GM21825 (cell line): ENCODE measurements around the gene TAF4B.
"Not testable (repeated sequence)": the region's sequence is repeated elsewhere in the genome, so short reads cannot be mapped to it uniquely, and the experiment has no call there.

ENCODE experiments used
- ATAC-seq: cut with Tn5 transposase; IDR thresholded peaks from one replicate; pipeline ENCODE4 v1.9.1; 2021; ENCODE audit warnings: mild to moderate bottlenecking, moderate library complexity; ENCODE audit not compliant: unreplicated experiment

TAF4B gene

DNA sequence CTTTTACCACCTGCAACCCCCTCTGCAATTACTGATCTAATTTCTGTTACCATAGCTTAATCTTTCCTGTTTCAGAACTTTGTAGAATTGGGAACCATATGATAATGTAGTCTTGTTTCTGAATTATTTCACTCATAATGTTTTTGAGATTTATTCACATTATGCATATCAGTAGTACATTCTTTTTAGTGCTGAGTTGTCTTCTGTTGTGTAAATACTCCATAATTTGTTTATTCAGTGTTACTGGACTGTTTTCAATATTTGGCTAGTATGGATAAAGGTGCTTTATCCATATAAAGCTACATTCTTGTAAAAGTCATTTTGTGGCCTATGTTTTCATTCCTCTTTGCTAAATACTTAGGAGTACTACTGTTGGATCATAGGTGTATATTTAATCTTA, 152.5 kb downstream of the TAF4B start:
- ATAC-seq: no peak

DNA sequence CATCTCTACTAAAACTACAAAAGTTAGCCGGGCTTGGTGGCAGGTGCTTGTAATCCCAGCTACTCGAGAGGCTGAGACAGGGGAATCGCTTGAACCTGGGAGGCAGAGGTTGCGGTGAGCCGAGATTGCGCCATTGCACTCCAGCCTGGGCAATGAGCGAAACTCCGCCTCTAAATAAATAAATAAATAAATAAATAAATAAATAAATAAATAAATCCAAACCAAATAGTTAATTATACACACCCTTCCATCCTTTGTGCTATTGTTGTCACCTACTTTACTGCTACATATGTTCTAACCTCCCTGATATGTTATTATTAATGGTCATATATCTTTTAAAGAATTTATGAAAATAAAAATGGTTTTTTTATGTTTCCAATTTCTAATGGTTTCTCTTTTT, 155.3 kb downstream of the TAF4B start:
- ATAC-seq: not testable (repeated sequence)

DNA sequence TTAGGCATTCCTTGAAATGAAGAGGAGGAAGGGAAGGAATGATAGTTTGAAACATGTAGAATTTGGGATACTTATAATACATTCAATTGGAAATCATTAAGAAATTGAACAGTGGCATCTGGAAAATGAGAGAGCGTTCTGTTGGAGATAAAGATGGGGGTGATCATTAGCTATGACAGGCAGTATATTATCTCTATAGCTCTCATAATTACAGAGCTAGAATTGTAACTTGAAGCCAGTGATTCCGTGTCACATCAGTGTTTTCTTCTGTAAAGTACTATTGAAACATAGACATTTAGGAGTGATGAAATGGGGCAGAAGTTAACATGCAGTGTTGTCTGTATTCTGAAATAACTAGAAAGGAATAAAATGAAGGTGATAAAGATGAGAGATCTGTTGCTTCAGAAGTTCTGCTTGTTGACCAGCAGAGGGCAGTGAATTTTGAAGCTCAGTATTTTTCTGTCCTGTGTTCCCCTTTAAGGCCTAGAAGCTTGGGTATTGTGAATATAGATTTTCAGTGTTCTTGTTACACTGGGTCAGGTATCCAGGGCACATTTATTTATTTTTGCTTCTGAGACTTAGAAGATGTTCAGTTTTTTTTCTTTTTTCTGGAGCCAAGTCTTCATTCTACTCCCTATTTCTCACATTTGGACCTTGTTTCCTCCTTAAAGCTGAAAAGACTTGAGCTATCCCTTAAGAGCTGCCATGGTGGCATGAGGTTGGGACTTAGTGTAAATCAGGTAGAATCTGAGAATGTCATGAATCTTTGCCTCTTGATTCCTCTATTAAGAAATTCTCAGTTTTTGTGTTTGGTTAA, 157.4 kb downstream of the TAF4B start:
- peak; percentile 77 for ATAC-seq

DNA sequence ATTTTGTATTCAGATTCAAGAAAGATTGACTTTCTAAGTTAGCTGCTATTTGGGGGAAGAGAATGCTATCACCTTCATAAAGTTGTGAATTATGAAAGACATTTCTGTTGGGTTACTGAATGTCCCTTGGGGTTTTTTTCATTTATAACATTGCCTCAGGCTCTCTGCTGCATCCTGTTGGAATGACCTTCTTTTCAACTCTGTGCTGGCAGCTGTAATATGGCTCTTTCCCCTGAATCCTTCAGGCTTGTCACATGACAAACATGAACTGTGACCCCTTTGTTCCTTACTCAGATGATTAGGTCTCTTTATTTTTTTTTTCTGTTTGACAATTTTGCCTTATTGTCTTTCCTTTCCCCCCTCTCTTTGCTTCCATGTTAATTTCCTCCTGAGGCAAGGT, 159.8 kb downstream of the TAF4B start:
- no peak for ATAC-seq

DNA sequence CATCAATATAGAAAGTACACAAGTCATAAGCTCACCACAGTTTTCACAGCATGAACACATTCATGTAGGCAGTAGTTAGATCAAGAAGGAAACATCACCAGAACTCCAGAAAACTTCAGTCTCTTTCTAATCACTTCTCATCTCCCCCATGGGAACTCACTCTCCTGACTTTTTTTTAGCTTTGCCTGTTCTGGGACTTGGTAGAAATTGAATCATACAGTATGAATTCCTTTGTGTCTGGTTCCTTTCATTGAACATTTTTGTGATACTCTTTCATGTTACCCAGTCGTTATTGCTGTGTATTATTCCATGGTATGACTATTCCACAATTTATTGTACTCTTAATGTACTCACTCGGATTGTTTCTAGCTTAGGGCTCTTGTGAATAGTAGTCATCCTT, 160.2 kb downstream of the TAF4B start:
- no peak for ATAC-seq

DNA sequence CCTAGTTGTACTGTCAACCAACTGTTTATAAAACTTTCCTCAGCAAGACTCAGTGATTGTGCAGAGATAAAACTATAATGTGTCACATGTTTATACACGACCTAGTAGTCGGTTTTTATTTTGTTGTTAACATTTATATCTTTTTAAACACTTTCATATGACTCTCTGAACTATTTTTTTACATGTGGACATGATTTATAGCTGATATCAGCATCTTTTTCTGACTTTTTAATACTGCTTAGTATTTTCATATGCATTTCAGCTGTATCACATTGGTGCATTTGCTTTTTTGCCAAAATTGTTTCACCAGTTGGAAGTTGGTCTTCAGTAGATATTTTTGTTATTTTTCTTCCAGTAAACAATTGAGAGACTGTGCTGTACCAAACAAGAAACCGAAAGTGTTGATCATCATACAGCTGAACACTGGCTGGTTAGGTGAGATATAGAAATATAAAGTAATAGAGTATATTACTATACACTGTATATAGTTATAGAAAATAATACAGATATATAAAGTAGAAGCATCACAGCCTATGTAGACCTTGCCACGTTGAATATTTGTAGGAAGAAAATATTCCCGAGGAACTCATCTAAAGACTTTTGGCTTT, 167.9 kb downstream of the TAF4B start:
- ATAC-seq: no peak

DNA sequence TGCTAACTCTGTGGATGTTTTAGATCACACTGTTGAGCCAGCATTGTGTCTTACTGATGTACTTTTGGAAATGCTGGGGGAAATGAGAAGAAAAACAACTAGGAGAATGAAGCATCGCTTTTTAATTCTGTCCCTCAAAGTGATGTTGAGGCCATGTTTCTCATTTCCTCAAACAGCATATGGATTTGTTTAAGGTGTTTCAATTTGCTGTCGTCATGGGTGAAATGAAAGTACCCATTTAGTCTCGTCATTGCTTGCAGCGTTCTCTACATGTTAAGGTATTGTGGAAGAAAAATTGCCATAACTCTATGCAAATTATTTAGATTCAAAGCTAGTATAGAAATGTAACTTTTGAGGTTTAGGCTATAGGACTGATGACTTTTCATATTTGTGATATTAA, 170.8 kb downstream of the TAF4B start:
- ATAC-seq: peak; percentile 60

DNA sequence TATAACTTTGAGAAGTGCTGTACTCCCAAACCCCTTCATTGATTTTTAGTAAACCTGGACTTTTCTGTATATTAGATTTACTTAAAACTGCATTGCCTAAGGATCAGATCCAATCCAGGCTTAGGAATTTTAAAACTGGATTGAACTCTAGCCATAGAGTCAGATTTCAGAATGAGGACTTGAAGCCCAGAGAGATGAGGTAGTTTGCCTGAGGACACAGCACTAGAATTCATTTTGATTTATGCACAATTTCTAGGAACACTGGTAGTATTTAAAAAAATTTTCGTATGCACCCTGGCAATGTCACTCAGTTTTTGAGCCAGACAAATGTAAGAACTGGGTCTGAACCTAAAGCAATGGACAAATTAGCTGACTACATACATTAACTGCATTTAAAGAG, 177.2 kb downstream of the TAF4B start:
- ATAC-seq: no peak

DNA sequence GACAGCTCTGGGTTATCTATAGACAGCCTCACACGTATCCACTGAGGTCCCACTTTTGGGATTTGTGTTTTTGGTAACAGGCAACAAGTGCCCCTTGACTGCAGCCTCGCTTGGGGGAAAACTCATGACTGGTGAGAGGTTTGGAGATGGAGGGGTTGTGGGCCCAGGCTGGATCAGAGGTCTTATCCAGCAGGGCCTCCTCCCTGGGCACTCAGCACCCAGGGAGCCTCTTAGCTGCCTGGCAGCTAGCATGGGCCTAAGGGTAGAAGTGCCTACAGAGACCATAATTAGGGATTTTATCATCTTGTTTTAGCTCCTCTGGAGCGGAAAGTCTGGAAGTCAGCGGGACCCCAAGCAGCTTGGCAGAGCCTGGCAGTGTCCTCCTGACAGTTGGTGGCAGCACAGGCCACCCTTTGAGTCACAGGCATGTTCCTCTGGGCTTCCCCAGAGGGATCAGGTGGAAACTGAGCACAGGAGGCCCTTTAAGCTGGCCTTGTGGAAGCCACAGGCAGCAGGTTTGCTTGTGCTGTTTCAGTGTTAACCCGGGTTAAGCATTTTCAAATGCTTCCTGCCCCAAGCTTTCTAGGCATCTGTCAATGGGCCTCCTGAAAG, 179.1 kb downstream of the TAF4B start:
- peak; percentile 94 for ATAC-seq

DNA sequence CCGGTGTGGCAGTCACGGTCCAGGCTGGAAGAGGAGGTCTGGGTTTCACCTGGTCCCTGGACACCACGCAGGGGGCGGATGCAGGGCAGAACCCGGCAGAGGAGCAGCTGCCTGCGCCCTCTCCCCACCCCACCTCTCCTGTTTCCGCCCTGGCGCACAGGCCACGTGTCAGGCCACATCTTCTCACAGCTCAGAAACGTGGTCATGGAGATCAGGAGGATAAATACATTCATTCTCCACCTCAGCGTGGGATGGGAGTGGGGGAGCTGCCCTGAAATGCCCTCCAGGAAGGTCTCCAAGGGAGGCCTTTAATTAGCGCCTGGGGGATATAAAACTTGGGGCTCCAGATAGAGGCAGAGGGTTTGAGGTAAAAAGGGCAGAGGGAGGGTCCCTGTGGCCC, 180.1 kb downstream of the TAF4B start:
- ATAC-seq: no peak

DNA sequence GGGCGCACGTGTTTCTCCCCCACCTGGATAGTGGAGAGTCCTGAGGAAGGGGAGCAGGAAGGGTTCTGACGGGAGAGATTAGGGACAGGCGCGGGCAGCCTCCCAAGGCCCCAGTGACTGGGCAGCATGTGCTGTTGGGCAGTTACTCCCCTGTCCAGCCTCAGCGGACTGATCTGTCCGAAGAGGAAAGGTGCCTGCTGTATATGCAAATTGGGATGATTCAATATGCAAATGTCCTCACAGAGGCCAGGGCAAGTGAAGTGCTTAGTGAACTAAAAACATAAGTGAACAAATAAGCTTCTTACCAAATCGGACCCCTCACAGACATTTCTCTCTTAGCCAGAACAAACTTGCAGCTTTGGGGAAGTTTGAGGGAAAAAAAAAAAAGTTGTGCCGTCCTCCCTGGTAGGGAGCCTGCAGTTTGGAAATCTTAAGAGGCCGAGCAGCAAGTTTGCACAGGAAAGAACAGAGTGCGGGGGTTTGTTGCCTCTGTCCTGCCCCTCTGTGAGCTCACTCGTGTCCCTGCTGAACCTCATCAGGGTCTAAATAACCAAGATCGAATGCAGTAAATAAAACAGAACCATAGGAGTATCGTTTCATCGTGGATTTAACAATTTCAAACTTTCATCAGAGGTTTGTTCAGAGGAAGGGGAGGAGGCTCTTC, 180.7 kb downstream of the TAF4B start:
- ATAC-seq: no peak

DNA sequence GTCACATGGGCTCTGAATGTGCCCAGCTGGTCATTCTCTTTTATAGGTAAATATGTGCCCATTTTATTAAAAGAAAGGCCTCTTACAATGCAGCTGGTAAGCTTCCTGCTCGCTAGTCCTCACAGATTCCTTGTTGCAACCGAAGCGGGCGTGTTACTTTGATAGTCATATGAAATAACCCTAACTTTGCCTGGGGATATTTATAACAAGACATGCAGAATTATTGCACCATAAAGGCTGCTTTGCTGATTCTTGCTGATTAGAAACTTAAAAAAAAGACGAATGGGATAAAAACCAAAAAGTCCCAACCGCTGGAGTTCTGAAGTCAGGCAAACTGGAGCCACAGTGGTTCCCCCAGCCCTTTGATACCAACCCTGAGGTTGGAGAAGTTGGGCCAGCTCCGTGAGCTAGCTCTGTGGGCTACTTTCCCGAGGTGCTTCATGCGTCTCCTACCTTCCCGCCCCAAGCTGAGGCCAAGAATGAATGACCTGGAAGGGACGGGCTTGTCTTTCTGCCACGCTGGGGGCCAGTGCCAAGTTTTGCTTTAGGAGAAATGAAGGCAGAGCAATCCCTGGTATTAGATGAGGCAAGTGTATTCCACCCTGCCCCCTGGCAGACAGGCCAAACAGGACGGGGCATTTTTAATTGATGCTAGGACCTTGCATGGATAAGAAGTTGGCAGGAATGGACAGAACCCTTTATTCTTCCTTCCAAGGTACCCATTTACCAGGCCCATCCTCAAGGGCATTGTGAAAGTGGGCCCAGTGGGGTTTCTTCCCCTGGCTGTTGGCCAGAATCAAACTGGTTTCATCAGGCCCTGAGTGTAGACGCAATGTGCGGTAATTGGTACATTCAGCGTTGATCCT, 181.7 kb downstream of the TAF4B start:
- ATAC-seq: no peak

DNA sequence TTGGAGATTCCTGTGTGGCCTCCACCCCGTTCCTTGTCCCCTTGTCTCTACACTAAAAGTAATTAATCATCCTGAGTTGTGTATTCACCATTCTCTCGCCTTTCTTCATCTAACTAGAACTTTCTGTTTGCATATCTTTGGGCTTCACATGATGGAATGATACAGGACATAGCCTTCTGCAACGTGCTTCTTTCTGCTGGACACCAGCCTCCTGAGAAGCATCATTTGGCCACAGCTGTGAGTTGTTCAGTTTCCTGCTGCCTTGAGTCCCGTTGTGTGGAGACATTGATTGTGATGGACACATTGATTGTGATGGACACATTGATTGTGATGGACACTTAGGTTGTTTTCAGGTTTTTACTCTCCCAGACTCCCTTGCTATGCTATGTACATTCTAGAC, 182.8 kb downstream of the TAF4B start:
- no peak for ATAC-seq

DNA sequence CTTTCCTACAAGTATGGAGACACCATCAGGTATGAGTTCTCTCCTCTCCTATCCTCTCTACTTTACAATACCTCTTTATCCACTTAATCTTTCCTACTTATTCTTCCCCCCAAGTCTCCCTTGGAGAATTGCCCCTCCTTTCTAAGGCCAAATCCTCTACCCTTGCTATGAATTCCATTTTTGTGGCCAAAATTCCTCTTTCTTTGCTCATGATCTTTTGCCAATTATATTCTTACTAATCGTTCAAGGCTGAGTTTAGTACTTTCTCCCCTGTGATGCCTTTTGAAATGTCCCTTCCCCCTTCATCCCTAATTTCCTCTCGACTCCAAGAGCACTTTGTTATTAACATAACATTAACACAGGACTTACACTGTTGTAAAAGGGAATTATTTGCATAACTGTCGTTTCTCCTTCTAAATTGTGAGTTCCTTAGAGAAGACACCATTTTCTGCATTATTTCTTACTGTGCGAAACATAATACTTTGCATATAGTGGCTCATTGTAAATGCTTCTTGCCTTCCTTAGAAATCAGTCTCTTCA, 188.7 kb downstream of the TAF4B start:
- ATAC-seq: no peak

DNA sequence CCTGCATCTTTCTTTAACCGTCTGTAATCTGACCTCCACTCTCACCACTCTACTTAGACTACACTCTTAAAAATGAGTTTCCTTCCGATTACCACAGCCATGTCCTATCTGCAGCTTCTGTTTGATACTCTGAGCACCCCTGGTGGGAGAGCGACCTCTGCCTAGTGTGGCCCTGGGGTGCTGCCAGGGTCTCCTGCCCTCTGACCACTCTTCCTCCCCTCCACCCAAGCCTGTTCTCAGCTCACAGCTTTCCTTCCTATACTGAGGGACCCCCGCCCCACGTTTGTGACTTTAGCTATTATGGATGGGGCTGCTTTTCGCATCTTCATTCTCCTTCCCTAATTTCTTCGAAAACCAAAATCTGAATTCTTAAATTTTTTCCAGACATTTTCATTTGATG, 189.4 kb downstream of the TAF4B start:
- ATAC-seq: no peak

DNA sequence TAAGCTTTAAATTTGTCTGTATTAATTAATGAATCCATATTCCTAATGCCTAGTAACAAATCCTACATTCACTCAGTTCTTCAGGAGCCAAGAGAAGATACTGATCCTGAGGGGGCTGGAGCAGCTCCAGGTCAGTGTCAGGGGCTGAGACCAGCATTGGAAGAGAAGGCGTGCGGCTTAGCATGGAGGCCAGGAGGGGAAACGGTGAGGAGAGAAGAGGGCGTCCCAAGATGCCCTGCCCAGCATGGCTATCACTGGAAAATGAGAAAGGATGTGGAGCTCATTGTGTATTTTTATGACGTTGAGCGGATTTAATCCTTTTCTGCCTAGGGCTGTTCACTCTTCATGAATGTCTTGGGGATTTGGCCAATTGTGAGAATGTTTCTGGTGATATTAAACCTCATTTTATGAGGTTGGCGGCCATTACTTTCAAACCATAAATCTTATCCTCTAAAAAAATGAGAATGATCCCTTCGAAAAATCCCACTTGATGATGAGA, 190.5 kb downstream of the TAF4B start:
- ATAC-seq: no peak

DNA sequence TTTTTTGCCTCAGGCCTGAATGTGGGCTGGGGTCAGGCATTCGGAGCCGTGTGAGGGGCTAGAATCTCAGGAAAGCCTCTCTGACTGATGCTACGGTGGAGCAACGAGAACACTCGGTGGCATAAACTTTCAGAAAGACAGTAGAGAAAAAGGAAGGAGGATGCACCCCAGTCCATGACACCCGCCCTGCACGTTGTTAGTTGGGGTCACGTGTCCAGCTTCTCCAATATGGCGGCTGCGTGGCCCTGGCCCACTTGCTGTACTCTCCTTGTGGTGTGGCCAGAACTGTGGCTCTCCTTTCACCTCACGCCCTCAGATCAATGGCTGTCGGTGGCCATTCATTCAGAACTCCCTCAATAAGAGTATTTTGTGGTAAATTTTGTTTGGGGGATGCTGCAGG, 190.9 kb downstream of the TAF4B start:
- no peak for ATAC-seq

DNA sequence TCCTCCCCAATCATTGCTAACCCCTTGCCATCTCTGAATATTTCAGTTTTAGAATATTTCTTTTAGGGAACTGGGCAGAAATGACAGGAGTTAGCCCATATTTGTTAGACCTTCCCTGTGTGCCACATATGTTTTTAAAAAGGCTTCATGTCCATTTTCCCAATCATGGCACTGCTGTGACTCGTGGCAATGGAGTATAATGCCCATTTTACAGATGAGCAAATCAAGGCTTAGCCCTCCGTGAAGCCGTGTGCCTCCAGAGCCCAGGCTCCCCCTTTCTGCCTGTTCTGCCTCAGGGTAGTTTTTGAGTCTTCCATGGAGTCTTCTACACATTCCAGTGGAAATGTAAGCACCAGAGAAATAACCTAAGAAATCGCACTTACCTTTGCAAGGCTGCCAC, 192.0 kb downstream of the TAF4B start:
- no peak for ATAC-seq

DNA sequence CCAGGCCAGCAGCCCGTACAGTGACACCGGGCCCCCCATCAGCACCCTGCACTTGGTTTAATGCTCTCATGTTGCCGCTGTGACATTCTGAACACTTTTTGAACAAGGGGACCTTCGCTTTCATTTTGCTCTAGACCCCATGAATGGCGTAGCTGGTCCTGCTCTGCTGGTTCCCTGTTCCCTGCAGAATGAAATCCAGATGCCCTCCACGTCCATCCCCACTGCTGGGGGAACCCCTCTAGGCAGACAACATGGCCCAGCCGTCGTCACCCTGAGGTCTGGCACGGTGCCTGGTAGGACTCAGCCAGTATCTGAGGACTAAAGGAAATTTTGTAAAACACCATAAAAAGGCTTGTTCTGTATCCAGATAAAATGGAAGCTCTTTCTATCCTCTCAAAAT, 193.5 kb downstream of the TAF4B start:
- no peak for ATAC-seq

DNA sequence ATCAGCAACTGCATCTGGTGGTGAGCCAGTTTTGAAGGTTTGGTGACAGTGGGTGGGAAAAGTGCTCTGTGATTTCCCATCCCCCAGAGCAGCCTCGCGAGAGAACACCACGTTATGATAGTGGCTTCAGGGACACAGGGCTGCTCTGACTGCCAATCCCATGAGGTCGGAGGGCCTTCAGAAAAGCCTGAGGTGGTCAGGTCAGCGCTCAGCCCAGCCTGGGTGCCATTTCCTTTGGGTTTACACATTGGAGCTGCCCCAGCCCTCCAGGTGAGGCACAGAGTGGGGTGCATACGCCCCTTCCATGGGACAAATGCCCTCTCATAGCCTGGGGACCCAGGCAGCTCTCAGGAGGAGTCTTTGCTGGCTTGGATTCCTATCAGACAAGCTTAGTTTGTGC, 195.3 kb downstream of the TAF4B start:
- ATAC-seq: no peak
